Liver (tissue), 9 donors: ENCODE data around the gene SMOC1. TPM values are rescaled to one million over a fixed set of nuclear protein-coding genes. Genes with fewer than 3 reads are reported as not detected.

ENCODE experiments used
- DNase-seq: peaks from one replicate; pipeline ENCODE4 v3.0.0-alpha.2; 2017; ENCODE audit warnings: low spot score
- H3K27ac ChIP-seq, 2 donors: one replicate each; pipeline ENCODE4 v1.7.0; 2013; ENCODE audit warnings: inconsistent platforms in 2 of 2, low read length in 2 of 2, control low read depth in 1 of 2, low read depth in 1 of 2, mild to moderate bottlenecking in 1 of 2
- H3K27me3 ChIP-seq, 4 donors: one replicate each; pipeline versions ENCODE4 v1.6.1 to v1.7.0; 2013; ENCODE audit warnings: low read length in 3 of 4, inconsistent platforms in 1 of 4, mild to moderate bottlenecking in 1 of 4, moderate library complexity in 1 of 4; ENCODE audit not compliant: control insufficient read depth in 4 of 4, insufficient read depth in 4 of 4
- H3K36me3 ChIP-seq, 4 donors: one replicate each; pipeline versions ENCODE4 v1.6.1 to v1.7.0; 2013; ENCODE audit warnings: low read length in 3 of 4, mild to moderate bottlenecking in 3 of 4, low read depth in 1 of 4, moderate library complexity in 1 of 4; ENCODE audit not compliant: control insufficient read depth in 4 of 4, insufficient read depth in 3 of 4
- H3K4me1 ChIP-seq, 4 donors: one replicate each; pipeline versions ENCODE4 v1.6.1 to v1.7.0; 2013; ENCODE audit warnings: low read length in 3 of 4, mild to moderate bottlenecking in 3 of 4, moderate library complexity in 1 of 4; ENCODE audit not compliant: control insufficient read depth in 4 of 4, insufficient read depth in 4 of 4
- H3K4me3 ChIP-seq, 3 donors: one replicate each; pipeline versions ENCODE4 v1.6.1 to v1.7.0; 2013; ENCODE audit warnings: low read length in 3 of 3, control low read depth in 1 of 3, low read depth in 1 of 3, mild to moderate bottlenecking in 1 of 3
- H3K9ac ChIP-seq, 2 donors: one replicate each; pipeline ENCODE4 v1.7.0; 2013; ENCODE audit warnings: low read length in 2 of 2, mild to moderate bottlenecking in 2 of 2, moderate library complexity in 2 of 2, control low read depth in 1 of 2, low read depth in 1 of 2
- H3K9me3 ChIP-seq, 4 donors: one replicate each; pipeline versions ENCODE4 v1.6.1 to v1.7.0; 2013; ENCODE audit warnings: low read length in 3 of 4; ENCODE audit not compliant: control insufficient read depth in 4 of 4
- ATF3 ChIP-seq: IDR thresholded peaks from 2 replicates; pipeline ENCODE4 v1.6.1; 2016; ENCODE audit warnings: antibody characterized with exemption
- CTCF ChIP-seq: fragments of 150-350 bp; IDR thresholded peaks from 2 replicates; pipeline ENCODE4 v1.5.1; 2017; ENCODE audit warnings: improper control_type of control experiment, low read depth, low read length; ENCODE audit not compliant: missing input control
- EGR1 ChIP-seq, 2 donors: IDR thresholded peaks; 2 replicates each; pipeline ENCODE4 v1.6.1; 2016 to 2018; ENCODE audit warnings: antibody characterized with exemption in 2 of 2, low read depth in 2 of 2
- FOXA1 ChIP-seq: IDR thresholded peaks from 2 replicates; pipeline ENCODE4 v1.6.1; 2016; ENCODE audit warnings: antibody characterized with exemption
- FOXA2 ChIP-seq: IDR thresholded peaks from 2 replicates; pipeline ENCODE4 v1.6.1; 2016; ENCODE audit warnings: antibody characterized with exemption
- GABPA ChIP-seq, 2 donors: IDR thresholded peaks in 1 of 2; conservative IDR thresholded peaks in 1 of 2; 2 replicates each; pipeline ENCODE4 v1.6.1; 2016; ENCODE audit warnings: antibody characterized with exemption in 2 of 2, mild to moderate bottlenecking in 1 of 2, moderate library complexity in 1 of 2
- HNF4A ChIP-seq, 2 donors: conservative IDR thresholded peaks; 2 replicates each; pipeline ENCODE4 v1.6.1; 2016; ENCODE audit warnings: antibody characterized with exemption in 2 of 2, mild to moderate bottlenecking in 2 of 2
- HNF4G ChIP-seq: IDR thresholded peaks from 2 replicates; pipeline ENCODE4 v1.6.1; 2016; ENCODE audit warnings: antibody characterized with exemption
- JUND ChIP-seq, 2 donors: IDR thresholded peaks; 2 replicates each; pipeline ENCODE4 v1.6.1; 2016; ENCODE audit warnings: antibody characterized with exemption in 2 of 2
- MAX ChIP-seq: IDR thresholded peaks from 2 replicates; pipeline ENCODE4 v1.6.1; 2016; ENCODE audit warnings: antibody characterized with exemption
- NR2F2 ChIP-seq: IDR thresholded peaks from 2 replicates; pipeline ENCODE4 v1.6.1; 2016; ENCODE audit warnings: antibody characterized with exemption
- RAD21 ChIP-seq, 2 donors: IDR thresholded peaks; 2 replicates each; pipeline ENCODE4 v1.6.1; 2016; ENCODE audit warnings: antibody characterized with exemption in 2 of 2, mild to moderate bottlenecking in 2 of 2
- REST ChIP-seq: IDR thresholded peaks from 2 replicates; pipeline ENCODE4 v1.6.1; 2016; ENCODE audit warnings: antibody characterized with exemption, mild to moderate bottlenecking
- RXRA ChIP-seq, 2 donors: IDR thresholded peaks; 2 replicates each; pipeline ENCODE4 v1.6.1; 2017 to 2018; ENCODE audit warnings: antibody characterized with exemption in 2 of 2, mild to moderate bottlenecking in 1 of 2
- SP1 ChIP-seq: IDR thresholded peaks from 2 replicates; pipeline ENCODE4 v1.6.1; 2018; ENCODE audit warnings: antibody characterized with exemption, mild to moderate bottlenecking
- TAF1 ChIP-seq: conservative IDR thresholded peaks from 2 replicates; pipeline ENCODE4 v1.6.1; 2016; ENCODE audit warnings: antibody characterized with exemption, mild to moderate bottlenecking
- ZBTB33 ChIP-seq: IDR thresholded peaks from 2 replicates; pipeline ENCODE4 v1.6.1; 2016; ENCODE audit warnings: antibody characterized with exemption
- WGBS: extraction: QIAGEN DNeasy Blood & Tissue Kit; methylation state at CpG from one replicate; pipeline ENCODE4 v1.1.7; 2013; 5-methylcytosine and 5-hydroxymethylcytosine counted together
- polyA plus RNA-seq, 2 donors: library from polyadenylated mRNA; stranded (reverse) in 1 of 2; unstranded in 1 of 2; fragments of 200-250 nt in 1 of 2; fragments of >200 nt in 1 of 2; fragmentation: Nextera tagmentation in 1 of 2; extraction: Ambion mirVana in 1 of 2; gene quantifications; one replicate each; pipeline versions ENCODE4 v1.2.1 to v1.2.3, GENCODE V29; 2013 to 2015
- total RNA-seq, 2 donors: library from RNA; depleted of rRNA; stranded (reverse); fragments of >200 nt; gene quantifications; one replicate each; pipeline ENCODE4 v1.2.3, GENCODE V29; 2014
- donor health status: healthy.
- donor health status: healthy.
- donor health status: healthy.
- donor health status: healthy.
- donor health status: healthy.

SMOC1 gene
- total and polyA plus RNA-seq, 4 donors = 11.2 to 43.7 (median 27.4) TPM

GRCh38 chr14:69960296-69960695 is 81.1 kb downstream of the SMOC1 start:
- TF ChIP-seq HNF4G (no peak), RAD21 (IDR thresholded peaks at IDR 0.05) (no peak), FOXA2 (no peak), REST (no peak), HNF4A (conservative IDR thresholded peaks at IDR 0.05) (no peak), FOXA1 (no peak), NR2F2 (no peak), SP1 (no peak), EGR1 (IDR thresholded peaks at IDR 0.05; ENCODE audit: low read depth in 2 of 2) (no peak)
- no peak overlapping the region for H3K27ac ChIP-seq
- H3K9ac ChIP-seq = no peak overlapping the region
- no peaks in the 10 kb centered on the region for H3K9me3 ChIP-seq
- peaks cover 0 to 7% (median 0%) of the 10 kb centered on the region in 4 donors for H3K4me1 ChIP-seq
- H3K4me3 ChIP-seq = no peak overlapping the region
- DNase-seq = no peak
- H3K27me3 ChIP-seq = no peaks in the 10 kb centered on the region
- peaks cover 0 to 6% (median under 1%) of the 10 kb centered on the region in 4 donors for H3K36me3 ChIP-seq

GRCh38 chr14:69963966-69964365 is 84.8 kb downstream of the SMOC1 start:
- WGBS = 96% methylated on average over 4 of the region's 4 CpGs
- Histone ChIP-seq H3K9me3 (no peaks in the 10 kb centered on the region), H3K27ac (no peak overlapping the region), H3K4me3 (no peak overlapping the region), H3K27me3 (no peaks in the 10 kb centered on the region), H3K36me3 (peaks cover 0 to 13% (median 7%) of the 10 kb centered on the region in 4 donors), H3K4me1 (no peaks in the 10 kb centered on the region), H3K9ac (no peak overlapping the region)
- no peak for DNase-seq
- no peak for TF ChIP-seq HNF4A (conservative IDR thresholded peaks at IDR 0.05)

- DNase-seq = no peak
- no peak overlapping the region for H3K27ac ChIP-seq
- H3K36me3 ChIP-seq = peaks cover under 1 to 19% (median 8%) of the 10 kb centered on the region in 4 donors
- no peaks in the 10 kb centered on the region for H3K4me1 ChIP-seq
- 98% methylated on average over 4 of the region's 4 CpGs for WGBS
- no peaks in the 10 kb centered on the region for H3K9me3 ChIP-seq
- no peak overlapping the region for H3K4me3 ChIP-seq
- H3K27me3 ChIP-seq = no peaks in the 10 kb centered on the region
- no peak overlapping the region for H3K9ac ChIP-seq
- TF ChIP-seq FOXA1 = no peak
- TF ChIP-seq MAX = no peak
- no peak for TF ChIP-seq CTCF
- no peak for TF ChIP-seq EGR1 (IDR thresholded peaks at IDR 0.05; ENCODE audit: low read depth in 2 of 2)
- no peak for TF ChIP-seq SP1
- TF ChIP-seq NR2F2 = no peak
- TF ChIP-seq GABPA (IDR thresholded peaks at IDR 0.05 in 1 of 2, conservative IDR thresholded peaks at IDR 0.05 in 1 of 2) = no peak
- no peak for TF ChIP-seq HNF4G
- TF ChIP-seq TAF1 = no peak
- no peak for TF ChIP-seq RXRA (IDR thresholded peaks at IDR 0.05)
- no peak for TF ChIP-seq HNF4A (conservative IDR thresholded peaks at IDR 0.05)
- no peak for TF ChIP-seq JUND (IDR thresholded peaks at IDR 0.05)
- TF ChIP-seq ATF3 = no peak
- no peak for TF ChIP-seq REST
- no peak for TF ChIP-seq ZBTB33
- TF ChIP-seq FOXA2 = no peak
- TF ChIP-seq RAD21 (IDR thresholded peaks at IDR 0.05) = no peak
Observed at GRCh38 chr14:69964841-69965240, 85.6 kb downstream of the SMOC1 start.
